ENCODE measurements around the gene CENPX.

CENPX gene

DNA sequence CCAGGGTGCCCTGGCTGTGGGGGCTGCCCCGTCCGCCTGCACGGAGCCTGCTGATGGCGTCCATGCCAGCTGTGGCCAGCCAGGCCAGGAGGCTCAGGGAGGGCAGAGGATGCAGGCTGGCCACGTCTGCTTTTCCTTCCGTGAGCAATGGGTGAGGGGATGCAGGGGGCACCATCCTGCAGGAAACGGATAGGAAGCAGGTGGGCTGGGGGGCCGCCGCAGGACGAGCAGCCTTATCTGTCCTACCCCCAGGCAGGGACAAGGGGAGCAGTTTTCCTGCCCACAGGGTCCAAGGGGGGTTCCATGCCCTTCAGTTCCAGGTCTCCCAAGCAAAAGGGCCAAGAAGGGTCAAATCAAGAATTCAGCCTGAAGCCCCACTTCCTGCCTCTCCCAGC lies 36.2 kb upstream of the CENPX start:
- no peak overlapping the region for H3K4me3 ChIP-seq (ENCODE audit: low read length)
- TF ChIP-seq, protein P1, sequence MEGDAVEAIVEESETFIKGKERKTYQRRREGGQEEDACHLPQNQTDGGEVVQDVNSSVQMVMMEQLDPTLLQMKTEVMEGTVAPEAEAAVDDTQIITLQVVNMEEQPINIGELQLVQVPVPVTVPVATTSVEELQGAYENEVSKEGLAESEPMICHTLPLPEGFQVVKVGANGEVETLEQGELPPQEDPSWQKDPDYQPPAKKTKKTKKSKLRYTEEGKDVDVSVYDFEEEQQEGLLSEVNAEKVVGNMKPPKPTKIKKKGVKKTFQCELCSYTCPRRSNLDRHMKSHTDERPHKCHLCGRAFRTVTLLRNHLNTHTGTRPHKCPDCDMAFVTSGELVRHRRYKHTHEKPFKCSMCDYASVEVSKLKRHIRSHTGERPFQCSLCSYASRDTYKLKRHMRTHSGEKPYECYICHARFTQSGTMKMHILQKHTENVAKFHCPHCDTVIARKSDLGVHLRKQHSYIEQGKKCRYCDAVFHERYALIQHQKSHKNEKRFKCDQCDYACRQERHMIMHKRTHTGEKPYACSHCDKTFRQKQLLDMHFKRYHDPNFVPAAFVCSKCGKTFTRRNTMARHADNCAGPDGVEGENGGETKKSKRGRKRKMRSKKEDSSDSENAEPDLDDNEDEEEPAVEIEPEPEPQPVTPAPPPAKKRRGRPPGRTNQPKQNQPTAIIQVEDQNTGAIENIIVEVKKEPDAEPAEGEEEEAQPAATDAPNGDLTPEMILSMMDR (conservative IDR thresholded peaks at IDR 0.05; ENCODE audit: low read length): no peak
- DNase-seq (ENCODE audit: low read depth): no peak

DNA sequence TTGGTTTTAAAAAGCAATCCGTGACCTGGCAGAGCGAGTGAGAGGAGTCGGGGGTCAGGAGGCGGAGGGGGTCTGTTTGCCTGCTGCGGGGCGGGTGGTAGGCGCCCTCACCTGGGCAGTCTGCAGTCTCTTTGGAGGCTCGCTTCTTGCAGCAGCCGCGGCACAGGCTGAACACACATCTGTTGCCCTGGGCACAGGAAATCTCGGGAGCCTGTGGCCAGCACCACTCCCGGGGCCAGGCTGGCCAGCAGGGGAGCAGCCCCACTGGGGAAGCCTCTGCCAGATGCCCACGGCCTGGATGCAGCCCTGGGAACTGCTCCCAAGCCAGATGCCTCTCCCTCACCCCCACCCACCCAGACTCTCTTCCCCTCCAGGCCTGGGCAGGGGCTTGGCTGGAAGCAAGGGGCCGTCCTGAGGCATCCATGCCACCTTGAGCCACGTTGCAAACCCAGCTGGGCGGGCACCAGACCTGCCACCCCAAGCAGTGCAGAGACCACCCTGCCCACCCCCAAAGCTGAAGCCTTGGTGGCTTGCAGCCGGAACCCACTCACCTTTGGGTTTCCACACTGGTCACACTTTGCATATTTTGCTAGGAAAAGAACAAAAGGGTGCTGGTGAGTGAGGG lies 35.7 kb upstream of the CENPX start:
- H3K4me3 ChIP-seq (ENCODE audit: low read length): no peak overlapping the region
- TF ChIP-seq, protein P1 (conservative IDR thresholded peaks at IDR 0.05; ENCODE audit: low read length): no peak
- no peak for DNase-seq (ENCODE audit: low read depth)

DNA sequence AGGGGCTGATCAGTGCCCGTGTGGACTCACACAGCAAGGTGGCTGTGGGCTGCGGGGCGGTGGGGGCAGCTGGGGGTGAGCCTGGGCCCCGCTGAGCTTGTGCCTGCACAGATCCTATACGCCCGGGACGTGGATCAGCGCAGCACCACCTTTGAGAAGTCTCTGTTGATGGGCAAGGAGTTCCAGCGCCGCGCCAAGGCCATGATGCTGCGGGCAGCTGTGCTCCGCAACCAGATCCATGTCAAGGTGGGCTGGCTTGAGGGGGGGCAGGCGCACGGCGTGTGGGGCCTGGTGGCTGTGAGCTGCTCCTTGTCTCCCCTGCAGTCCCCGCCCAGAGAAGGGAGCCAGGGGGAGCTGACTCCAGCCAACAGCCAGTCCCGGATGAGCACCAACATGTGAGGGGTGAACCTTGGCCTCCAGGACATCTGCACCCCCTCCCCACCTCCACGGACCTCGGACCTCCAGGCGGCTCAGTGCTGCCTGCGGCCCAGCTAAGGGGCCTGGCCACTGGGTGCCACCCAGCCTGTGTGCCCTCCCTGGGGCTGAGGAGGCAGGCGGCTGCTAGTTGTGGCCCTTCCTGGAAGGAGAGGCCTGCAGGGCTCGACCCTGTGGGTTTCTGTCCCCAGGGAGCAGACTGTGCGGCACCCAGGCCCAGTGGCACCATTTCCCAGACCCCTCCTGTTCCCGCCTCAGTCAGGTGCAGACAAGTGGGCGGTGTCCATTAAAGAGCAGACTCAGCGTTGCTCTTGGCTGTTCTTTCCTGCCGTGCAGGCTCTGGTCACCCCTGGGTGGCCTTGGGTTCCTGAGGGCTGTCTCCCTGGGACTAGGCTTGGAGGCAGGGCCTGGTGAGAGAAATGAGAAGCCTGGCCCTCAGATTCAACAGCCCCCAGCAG lies 34.3 kb upstream of the CENPX start:
- H3K4me3 ChIP-seq (ENCODE audit: low read length): no peak overlapping the region
- DNase-seq (ENCODE audit: low read depth): no peak
- TF ChIP-seq, protein P1 (conservative IDR thresholded peaks at IDR 0.05; ENCODE audit: low read length): no peak

DNA sequence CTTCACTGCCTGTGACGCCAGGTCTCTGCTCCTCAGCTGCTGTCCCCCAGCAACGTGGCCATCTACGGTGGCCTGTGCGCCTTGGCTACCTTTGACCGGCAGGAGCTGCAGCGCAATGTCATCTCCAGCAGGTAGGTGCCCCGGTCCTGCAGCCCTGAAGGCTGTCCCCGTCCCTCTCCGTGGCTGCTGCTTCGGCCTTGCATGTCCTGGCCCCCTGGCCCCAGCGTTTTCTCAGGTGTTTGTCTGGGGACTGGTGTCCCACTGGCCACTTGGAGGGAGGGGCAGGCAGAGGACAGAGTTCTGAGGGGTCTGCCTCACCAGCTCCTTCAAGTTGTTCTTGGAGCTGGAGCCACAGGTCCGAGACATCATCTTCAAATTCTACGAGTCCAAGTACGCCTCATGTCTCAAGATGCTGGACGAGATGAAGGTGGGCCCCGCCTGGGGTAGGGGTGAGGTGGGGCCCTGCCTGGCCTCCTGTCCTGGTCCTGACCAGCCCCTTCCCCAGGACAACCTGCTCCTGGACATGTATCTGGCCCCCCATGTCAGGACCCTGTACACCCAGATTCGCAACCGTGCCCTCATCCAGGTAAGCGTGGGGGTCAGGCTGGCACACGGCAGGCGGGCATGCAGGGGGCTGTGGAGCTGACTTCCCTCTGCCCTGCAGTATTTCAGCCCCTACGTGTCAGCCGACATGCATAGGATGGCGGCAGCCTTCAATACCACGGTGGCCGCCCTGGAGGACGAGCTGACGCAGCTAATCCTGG lies 33.5 kb upstream of the CENPX start:
- TF ChIP-seq, protein P1 (conservative IDR thresholded peaks at IDR 0.05; ENCODE audit: low read length): no peak
- no peak for DNase-seq (ENCODE audit: low read depth)
- H3K4me3 ChIP-seq (ENCODE audit: low read length): no peak overlapping the region

DNA sequence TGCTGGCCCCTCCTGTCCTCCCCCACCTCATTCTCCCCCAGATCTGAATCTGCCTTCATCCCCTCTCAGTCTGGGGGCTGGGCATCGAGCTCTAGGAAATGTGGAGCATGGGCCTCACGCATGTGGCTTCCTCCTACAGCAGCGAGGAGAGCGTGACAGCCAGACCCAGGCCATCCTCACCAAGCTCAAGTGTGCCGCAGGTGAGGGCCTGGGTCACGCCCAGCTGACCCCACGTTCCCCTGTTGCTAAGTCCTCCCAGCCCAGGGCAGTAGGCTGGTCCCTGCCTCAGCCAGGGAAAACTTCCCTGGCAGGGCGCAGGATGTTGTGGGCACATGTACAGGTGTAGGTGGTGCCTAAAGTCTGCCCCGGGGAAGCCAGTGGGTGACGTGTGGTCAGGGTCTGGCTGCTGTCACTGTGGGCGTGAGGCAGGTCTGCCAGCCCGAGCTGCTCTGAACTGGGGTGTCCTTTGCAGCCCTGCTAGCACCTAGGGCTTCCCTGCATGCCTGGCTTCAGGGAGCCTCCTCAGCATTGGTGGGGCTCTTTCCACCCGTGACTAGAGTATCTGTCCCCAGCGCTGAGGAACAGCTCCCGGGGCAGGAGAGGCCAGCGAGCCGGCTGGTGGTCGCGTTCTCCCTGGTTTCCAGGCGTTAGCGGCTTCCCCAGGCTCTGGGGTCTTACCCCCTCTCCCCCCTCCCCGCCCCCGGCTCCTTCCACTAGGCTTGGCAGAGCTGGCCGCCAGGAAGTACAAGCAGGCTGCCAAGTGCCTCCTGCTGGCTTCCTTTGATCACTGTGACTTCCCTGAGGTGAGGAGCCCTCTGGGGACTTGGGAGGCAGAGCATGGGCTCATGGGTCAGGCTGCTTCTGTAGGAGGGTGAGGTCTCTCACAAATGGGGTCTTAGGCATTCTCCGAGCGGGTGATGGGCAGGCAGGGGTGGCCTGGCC lies 32.6 kb upstream of the CENPX start:
- DNase-seq (ENCODE audit: low read depth): no peak
- no peak overlapping the region for H3K4me3 ChIP-seq (ENCODE audit: low read length)
- TF ChIP-seq, protein P1 (conservative IDR thresholded peaks at IDR 0.05; ENCODE audit: low read length): no peak

DNA sequence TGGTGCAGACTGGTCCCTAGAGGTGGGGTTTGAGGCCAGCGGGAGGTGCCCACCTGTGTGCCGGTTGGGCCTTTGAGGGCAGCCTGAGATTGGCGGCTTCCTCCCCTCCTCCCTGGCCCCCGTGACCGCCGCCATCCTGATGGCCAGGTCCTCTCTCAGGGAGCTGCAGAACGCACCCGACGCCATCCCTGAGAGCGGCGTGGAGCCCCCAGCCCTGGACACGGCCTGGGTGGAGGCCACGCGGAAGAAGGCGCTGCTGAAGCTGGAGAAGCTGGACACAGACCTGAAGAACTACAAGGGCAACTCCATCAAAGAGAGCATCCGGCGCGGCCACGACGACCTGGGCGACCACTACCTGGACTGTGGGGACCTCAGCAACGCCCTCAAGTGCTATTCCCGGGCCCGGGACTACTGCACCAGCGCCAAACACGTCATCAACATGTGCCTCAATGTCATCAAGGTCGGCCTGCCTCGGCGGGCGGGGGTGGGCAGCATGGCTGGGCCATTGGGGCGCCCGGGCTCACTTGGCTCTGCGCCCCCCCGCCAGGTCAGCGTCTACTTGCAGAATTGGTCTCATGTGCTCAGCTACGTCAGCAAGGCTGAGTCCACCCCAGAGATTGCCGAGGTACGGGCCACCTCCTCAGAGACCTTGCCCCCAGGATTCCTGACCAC lies 31.8 kb upstream of the CENPX start:
- no peak overlapping the region for H3K4me3 ChIP-seq (ENCODE audit: low read length)
- TF ChIP-seq, protein P1 (conservative IDR thresholded peaks at IDR 0.05; ENCODE audit: low read length): no peak
- no peak for DNase-seq (ENCODE audit: low read depth)
